ENCODE results near the gene ATOH8.

ATOH8 gene

DNA sequence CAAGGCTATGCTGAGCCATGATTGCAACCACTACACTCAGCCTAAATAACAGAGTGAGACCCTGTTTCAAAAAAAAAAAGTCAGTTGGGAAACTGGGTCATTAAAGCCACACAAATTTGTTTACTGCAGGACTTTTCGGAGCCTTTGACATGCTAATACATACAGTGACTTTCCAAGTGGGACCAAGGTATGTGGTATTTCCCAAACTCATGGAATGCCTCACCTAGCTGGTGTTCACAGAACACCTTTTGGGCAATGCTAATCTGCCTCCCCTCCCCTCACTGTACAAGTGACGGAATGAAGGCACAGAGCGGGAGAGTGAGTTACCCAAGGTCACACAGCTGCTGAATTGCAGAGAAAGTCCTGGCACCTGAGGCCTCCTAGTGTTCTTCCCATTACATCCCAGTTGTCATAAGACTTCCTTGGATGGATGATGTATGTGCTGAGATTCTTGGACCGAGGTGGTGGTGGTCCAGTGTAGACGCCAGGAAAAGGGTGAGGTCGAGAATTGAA, 30.7 kb downstream of the ATOH8 start:
- in situ Hi-C loops (cut with MboI; ENCODE audit: low sequenced_read_pairs), result no loop called here

DNA sequence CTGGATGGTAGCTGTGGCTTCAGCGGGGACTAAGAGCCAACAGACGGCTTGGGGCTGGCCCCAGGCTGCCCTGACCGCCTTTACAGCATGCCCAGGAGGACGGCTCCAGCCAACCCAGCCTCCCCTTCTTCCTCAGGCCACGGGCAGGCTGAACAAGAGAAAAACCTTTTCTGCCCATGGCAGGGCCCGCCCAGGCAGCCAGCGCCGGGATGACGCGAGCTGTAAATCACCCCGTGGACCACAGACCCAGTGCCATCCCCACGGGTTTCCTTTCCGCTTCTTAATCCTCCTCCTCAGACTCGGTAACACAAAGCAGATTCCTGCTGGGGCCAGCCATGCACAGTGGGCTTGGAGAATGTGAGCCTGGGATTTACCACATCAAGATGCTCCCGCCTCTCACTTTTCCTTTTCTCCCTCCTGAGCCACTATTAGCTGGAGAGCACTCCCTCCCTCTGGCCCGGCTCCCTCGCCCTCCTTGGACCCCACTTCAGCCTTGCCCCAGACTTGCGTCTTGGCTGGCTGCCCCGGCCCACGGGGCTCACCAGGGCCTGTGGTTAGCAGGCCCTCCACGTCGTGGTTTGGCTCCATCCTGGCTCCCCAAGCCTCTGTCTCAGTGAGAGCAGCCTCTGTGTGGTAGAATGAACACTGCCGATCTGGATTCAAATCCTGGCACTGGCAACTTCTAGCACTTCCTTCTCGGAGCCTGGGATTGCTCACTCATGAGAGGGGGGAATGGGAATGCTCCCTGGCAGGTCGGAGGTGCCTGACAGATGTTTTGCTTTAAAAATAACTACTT, 31.4 kb downstream of the ATOH8 start:
- in situ Hi-C loops (cut with MboI; ENCODE audit: low sequenced_read_pairs), result no loop called here

DNA sequence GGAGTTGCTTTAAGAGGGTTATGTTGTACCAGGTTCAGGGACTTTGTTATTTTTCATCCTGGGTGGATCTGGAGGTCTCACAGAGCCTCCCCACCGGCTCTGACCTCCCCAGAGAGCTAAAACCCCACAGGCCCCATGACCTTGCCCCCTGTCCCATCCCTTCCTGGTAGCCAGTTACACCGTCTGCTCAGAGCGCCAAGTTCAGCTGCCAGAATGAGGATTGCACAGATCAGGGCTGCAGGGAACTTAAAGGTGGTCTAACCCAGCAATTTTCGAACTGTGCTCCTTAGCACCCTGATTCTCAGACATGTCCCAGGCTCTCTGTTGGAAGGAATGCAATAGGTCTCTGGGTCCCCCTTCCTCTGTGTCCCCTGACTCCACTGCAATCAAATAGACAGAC, 32.1 kb downstream of the ATOH8 start:
- in situ Hi-C loops (cut with MboI; ENCODE audit: low sequenced_read_pairs), result no loop called here

DNA sequence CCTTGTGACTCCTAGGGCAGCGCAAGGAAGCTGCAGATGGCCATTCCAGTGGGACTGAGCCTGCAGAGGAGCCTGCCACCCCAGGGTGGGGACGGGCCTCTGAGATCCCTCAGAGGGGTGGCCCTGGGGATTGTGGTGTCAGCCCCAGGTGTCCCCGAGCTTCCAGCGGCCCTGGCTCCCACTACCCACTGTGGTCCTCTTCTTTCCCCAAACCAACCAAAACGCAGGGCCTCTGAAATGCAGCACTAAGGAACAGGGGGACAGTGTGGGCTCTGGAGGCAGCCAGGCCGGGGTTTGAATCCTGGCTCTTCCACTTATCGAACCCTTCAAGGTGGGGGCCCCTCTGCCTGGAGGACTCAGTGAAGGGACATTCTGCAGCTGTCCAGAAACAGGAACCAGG, 32.7 kb downstream of the ATOH8 start:
- in situ Hi-C loops (cut with MboI; ENCODE audit: low sequenced_read_pairs), result no loop called here

DNA sequence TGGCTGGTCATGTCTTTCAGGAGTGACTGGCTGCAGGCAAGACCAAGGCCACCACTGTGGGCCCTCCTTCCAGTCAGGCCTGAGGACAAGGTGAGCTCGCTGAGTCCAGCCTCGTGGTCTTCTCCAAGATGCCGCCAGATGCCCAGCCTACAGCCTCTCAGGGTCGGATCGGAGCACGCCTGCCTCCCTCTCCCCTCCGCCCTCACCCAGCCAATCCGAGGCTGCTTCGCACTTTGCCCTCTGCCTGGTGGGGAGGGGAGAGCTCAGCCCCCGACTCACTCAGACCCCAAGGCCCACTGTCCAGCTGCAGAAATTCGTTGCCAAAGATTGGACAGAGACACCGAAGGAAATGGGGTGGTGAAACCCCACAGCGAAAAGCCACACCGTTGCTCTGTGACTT, 33.1 kb downstream of the ATOH8 start:
- in situ Hi-C loops (cut with MboI; ENCODE audit: low sequenced_read_pairs), result no loop called here

DNA sequence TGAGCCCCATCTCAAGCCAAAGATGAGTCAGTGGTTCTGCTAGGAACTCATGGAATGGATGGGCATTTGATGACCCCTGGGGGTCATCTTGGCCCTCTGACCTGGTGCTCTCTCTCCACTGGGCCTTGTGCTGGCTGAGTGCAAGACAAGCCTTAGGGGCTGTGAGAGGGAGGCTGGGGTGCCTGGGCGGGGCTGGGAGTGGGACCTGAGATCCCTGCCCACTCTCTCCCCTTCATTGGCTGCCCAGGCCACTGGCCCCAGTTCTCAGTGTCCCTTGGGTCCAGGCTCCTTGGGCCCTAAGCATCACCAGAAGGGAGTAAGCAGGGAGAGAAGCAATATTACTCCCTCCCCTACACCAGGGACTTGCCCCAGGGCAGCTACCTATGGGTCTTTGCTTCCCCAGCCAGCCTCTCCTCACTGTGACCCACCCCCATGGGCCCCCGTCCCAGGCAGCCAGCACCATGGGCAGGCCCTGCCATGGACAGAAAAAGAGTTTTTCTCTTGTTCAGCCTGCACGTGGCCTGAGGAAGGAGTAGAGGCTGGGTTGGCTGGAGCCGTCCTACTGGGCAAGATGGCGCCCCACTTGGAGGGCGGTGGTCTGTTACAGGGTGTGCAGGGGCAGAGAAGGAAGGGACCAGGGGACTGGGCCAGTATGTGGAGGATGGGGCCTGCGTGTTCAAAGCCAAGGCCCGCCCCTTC, 33.6 kb downstream of the ATOH8 start:
- in situ Hi-C loops (cut with MboI; ENCODE audit: low sequenced_read_pairs), result no loop called here

DNA sequence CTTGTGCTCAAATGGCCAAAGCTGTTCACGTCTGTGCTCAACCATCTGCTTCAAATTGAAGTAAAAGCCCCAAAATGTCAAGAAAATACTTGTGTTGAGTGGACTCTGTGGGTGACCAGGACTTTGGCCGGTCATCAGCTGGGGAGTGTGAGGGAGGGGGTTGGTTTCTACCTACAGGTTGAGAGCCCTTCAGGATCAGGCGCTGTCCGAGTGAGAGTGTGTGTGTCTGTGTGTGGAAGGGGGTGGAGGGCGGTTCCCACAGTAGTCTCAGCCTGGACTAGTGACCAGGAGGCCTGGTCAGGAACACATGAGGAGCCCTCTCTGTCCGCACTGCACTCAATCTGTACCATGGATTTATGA, 34.2 kb downstream of the ATOH8 start:
- in situ Hi-C loops (cut with MboI; ENCODE audit: low sequenced_read_pairs), result no loop called here

DNA sequence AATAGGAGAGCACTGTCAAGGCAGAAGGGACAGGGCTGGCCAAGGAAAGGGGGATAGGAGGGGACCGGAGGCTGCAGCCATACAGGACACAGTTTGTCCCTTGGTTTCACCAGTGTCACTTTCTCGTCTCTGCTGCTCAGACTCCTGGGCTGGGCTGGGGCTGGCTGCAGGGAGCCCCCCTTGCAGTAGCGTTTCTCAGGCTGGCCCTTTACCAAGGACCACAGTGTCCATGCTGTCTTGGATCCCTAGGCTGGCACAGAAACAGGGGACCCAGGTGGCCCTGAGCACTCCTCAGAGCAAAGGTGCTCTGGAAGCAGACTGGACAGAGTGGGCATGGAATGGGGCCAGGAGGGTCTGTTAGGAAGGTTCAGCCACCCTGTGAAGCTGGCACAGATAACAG, 34.8 kb downstream of the ATOH8 start:
- in situ Hi-C loops (cut with MboI; ENCODE audit: low sequenced_read_pairs), result no loop called here

DNA sequence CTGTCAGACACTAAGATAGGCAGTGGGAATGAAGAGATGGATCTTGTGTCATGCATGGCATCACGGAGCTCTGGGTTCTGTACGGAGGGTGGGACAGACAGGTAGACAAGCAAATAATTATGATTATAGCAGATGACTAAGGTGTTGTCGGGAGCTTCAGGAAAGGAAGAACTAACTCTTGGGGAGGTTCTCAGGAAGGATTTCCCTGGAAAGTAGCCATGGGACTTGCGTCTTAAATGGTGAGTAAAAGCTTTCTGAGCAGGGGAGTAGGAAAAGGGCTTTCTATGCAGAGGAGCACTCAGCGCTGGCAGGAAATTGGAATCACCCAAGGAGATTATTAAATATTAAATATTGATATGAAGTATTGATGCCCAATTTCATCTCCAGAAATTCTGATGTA, 35.5 kb downstream of the ATOH8 start:
- in situ Hi-C loops (cut with MboI; ENCODE audit: low sequenced_read_pairs), result no loop called here

DNA sequence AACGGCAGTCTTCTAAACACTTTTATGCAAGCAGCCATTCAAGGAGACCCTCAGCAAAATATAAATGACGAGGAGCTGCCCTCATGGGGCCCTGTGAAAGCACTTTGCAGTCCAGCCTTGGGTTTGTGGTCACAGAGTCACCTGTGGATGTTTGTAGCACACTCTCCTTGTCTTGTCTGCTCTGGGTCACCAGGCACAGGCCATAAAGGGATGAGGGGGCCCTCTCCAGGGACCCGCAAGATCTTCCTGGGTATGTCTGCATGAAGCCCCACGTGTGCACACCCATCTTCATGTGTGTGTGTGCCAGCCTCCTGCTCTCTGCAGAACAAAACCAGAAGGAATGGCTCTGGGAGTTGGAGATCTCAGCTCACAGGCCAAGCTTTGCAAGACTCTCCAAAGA, 36.2 kb downstream of the ATOH8 start:
- in situ Hi-C loops (cut with MboI; ENCODE audit: low sequenced_read_pairs), result no loop called here

DNA sequence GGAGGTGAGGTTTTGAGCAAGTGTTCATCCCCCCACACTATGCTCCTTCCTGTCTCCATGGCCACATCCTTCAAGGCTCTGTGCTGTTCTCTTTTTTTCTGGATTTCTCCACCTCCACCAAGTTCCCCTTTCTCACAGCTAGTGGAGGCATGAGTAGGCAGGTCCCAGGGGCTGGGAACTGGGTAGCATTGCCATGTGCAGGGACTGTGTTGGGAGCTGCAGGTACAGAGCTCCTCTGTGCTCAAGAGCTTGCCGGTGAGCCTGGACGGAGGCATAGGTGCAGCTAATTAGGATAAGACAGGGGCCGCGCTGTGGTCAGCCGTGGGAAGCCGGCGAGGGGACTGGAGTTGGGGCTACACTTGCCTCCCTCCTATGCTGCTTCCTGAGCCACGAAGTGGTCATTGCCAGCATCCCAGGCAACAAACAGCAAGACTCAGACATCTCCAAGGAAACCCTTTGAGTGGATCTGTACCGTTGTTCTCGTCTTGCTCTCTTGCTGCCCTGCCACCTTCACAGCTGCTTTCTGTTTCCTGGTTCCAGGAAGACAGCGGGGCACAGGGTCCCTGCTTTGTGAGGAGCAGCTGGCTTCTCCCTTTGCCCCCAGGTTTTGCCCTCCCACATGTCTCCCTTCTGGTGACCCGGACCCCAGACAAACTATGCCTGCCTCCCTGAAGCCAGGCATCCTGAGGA, 36.9 kb downstream of the ATOH8 start:
- in situ Hi-C loops (cut with MboI; ENCODE audit: low sequenced_read_pairs), result no loop called here

DNA sequence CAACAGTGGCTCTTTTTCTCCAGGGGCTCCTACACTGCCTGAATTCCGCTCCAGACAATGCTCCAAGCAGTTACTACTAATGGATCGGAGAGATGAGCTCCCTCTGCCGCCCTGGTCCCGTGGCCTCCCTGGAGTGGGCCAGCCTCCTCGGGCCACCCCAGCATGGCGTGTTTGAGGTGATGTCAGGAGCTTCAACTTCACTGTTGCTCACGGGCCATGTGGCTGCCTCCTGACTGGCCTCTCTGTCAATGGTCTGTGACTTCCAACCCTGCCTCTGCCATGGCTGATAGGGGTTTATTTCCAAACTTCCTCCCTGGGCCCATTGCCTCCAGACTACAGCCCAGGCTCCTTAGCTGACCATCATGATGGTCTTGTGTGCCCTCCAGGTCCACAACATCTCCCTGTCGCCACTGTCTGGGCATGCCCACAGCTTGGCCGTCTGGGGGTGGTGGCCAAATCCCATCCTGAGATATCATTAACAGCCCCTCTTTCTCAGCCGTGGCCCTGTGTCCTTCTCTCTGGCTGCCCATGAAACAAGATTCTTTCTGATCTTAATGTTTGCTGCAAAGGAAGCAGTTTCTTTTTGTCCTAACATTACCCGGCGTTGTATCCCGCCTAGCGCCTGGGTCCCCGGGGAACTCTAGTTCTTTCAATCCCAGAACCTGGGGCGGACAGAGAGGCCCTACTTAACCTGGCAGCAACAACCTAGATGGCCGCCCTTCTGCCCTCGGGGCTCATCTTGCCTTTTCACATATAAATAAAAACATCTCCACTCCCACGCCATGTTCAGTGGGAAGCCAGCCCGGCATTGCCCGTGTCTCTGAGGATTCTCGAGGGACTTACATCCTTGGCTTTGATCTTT, 38.1 kb downstream of the ATOH8 start:
- in situ Hi-C loops (cut with MboI; ENCODE audit: low sequenced_read_pairs), result no loop called here

DNA sequence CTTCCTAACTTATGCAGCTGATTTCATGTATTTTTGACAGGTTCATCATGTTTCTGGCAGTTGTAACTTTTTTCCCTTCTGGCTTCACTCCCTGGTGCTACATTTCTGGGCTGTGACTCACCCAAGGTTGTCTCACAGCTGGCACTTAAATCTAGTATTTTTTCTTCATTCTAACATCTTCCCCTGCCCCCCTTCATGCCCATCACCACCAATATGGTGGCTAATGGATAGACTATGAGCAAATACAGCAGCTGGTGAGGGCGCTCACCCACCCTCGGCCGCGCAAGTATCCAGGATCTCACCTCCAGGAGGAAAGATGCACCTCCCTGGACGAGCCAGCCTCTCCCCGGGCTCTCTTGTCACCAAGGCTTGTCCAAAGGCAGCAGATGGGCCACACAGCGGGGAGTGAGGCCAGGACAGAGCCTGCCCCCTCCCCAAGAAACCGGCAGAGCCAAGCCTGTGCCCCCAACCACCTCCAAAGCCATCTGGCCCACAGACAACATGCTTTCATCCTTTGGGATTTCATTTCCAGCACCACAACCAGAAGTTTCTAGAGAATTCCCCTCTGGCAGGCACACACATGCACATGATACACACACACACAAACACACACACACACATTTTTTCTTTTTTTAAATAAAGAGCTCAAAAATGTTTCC, 39.1 kb downstream of the ATOH8 start:
- in situ Hi-C loops (cut with MboI; ENCODE audit: low sequenced_read_pairs), result no loop called here

DNA sequence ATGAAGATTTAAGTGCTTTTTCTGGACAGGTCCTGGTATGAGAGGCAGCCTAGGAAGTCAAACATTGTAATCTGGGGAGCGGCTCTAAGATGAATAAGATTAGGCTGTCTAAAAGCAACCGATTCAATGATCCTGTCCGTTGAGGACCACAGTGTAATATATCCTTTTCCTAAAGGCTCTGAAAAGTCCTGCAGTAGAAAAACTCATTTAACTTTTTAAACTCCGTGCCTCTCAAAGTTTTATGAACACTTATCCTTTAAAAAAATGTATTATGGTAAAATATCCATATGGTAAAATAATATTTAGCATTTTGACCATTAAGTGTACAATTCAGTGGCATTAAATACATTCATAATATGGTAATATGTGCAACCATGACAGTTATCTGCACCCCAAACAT, 39.8 kb downstream of the ATOH8 start:
- in situ Hi-C loops (cut with MboI; ENCODE audit: low sequenced_read_pairs), result no loop called here

DNA sequence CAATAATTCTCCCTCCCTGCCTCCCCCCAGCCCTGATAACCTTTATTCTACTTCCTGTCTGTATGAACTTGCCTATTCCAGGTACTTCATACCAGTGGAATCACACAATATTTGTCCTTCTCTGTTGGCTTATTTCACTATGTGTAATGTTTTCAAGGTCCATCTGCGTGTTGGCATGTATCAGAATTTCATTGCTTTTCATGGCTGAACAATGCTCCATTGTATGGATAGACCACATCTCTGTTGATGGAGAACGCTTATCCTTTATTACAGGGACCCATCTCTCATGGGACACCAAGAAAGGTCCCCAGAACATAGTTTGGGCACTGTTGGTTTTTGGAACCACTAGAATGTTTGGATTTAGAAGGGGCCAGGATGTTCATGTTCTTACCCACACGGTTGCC, 40.2 kb downstream of the ATOH8 start:
- in situ Hi-C loops (cut with MboI; ENCODE audit: low sequenced_read_pairs), result no loop called here

DNA sequence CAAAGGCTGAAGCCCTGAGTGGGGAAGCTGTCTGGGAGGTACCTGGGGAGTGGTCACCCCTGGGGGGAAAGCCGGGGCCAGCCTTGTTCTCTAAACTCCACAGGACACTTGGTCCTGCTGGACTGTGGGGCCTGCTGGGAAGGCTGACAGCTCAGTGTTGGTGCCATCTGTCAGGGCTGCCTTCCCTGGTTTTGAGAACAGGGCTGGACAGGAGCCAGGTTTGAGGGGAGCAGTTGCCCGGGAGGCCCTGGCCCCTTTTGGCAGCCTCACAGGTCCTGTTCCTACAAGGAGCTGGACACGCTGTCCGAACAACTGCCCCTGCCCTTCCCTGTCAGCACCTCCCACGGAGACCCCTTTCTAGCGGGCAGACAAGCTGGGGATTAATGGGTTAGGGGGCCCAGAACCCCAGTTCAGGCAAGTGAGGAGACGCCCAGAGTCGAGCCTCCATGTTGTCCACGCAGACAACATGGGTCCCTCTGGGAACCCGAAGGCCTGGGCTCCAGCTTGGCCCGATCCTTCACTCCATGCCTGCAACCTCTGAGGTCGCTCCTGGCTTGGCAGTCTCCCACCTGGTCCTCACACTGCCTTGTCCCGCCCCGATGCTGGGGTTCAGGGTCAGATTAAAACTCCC, 40.8 kb downstream of the ATOH8 start:
- in situ Hi-C loops (cut with MboI; ENCODE audit: low sequenced_read_pairs), result no loop called here

DNA sequence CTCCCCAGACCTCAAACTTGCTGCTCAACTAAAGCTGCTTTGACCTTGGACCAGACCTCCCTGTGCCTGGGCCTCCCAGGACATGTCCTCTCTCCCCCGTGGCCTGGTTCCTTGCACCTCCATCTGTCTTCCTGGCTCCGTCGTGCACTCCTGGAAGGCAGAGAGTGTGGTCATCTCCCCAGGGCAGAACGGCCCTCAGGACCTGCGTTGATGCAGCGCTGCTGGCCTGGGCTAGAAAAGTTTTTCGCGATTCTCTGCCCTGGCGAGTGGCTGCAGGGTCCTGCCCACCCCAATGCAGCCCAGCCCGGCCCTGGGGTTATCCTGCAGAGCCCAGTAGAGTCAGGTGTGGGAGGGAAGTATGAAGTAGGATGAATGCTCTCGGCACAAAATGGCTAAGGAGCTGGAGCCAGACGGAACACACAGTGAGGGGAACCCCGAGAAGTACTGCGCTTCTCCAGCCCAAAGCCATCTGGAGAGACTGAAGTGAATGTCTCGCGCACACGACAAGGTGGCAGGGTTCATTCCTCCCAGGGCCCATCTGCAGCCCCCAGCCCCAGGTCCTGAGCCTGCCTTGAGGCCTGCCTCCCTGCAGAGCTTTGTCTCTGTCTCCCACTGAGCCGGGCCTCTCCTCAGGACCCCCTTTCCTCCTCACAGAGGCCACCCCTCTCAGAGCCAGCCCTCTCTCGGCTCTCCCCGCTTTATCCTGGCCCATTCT, 41.7 kb downstream of the ATOH8 start:
- in situ Hi-C loops (cut with MboI; ENCODE audit: low sequenced_read_pairs), result no loop called here

DNA sequence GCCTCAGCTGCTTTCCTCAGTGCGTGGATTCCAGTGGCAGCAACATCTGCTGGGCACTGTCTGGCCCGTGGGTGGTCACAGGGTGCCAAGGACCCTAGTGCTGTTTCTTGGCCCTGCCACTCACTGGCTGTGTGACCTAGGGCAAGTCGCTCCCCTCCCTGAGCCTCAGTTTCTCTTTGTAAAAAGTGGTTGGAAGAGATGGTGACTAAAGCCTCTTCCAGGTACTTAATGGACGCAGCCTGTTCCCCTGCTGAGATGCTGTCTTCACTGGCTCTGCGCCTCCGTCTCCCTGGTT, 42.2 kb downstream of the ATOH8 start:
- in situ Hi-C loops (cut with MboI; ENCODE audit: low sequenced_read_pairs), result no loop called here

All from HL-60/S4 (cell line).